ENCODE measurements around the gene RXRA. TPM values are rescaled to one million over a fixed set of nuclear protein-coding genes. Genes with fewer than 3 reads are reported as not detected.

RXRA gene
- total and polyA plus RNA-seq, 2 of the 13 experiments (the other 11 are each of a cell fraction or from before 2014, with no cell fraction given), result 18.9 to 29.2 TPM

GRCh38 chr9:134328841-134329575 is 2.8 kb downstream of the RXRA start (continued):
- no peak for TF ChIP-seq REST (IDR thresholded peaks at IDR 0.05; ENCODE audit: borderline replicate concordance in 1 of 2, low read depth in 1 of 2, low read length in 2 of 2)
- TF ChIP-seq ZNF318 (CRISPR knock-in tag; IDR thresholded peaks at IDR 0.05), result no peak
- TF ChIP-seq GPN1 (CRISPR knock-in tag; IDR thresholded peaks at IDR 0.05; ENCODE audit: borderline replicate concordance), result no peak
- no peak for TF ChIP-seq TCF7L2 (IDR thresholded peaks at IDR 0.05; ENCODE audit: low read depth, low read length)
- no peak for TF ChIP-seq ZMAT5 (CRISPR knock-in tag; IDR thresholded peaks at IDR 0.05; ENCODE audit: borderline replicate concordance, low read depth)
- TF ChIP-seq ZNF549 (CRISPR knock-in tag; IDR thresholded peaks at IDR 0.05), result peak; percentile 74; the same call in 1 of the 2 replicates
- TF ChIP-seq ZNF136 (CRISPR knock-in tag; IDR thresholded peaks at IDR 0.05; ENCODE audit: low read depth), result no peak
- no peak for TF ChIP-seq ZNF260 (CRISPR knock-in tag; IDR thresholded peaks at IDR 0.05; ENCODE audit: borderline replicate concordance, low read depth)
- peak; percentile 91 for TF ChIP-seq ZNF501 (CRISPR knock-in tag; IDR thresholded peaks at IDR 0.05)
- TF ChIP-seq MEIS1 (CRISPR knock-in tag; IDR thresholded peaks at IDR 0.05; ENCODE audit: borderline replicate concordance), result peak; percentile 49; the same call in 1 of the 2 replicates
- TF ChIP-seq ZFP82 (CRISPR knock-in tag; IDR thresholded peaks at IDR 0.05; ENCODE audit: borderline replicate concordance), result no peak; the same call in 1 of the 2 replicates
- TF ChIP-seq TBX3 (IDR thresholded peaks at IDR 0.05; ENCODE audit: borderline replicate concordance), result peak; percentile 83; the same call in 1 of the 2 replicates
- TF ChIP-seq MLLT10 (CRISPR knock-in tag; IDR thresholded peaks at IDR 0.05), result no peak
- no peak; the same call in 1 of the 2 replicates for TF ChIP-seq HIC2 (CRISPR knock-in tag; IDR thresholded peaks at IDR 0.05; ENCODE audit: low read depth)
